Ramos (cell line): ENCODE measurements around the gene ASB10.

Experiments
- in situ Hi-C: fragments of 300-500 bp; cut with MboI; formaldehyde crosslinking; loops from one replicate; pipeline ENCODE4 v1.14.3; 2022; ENCODE audit warnings: low sequenced_read_pairs; ENCODE audit not compliant: unreplicated experiment

The ASB10 gene

DNA sequence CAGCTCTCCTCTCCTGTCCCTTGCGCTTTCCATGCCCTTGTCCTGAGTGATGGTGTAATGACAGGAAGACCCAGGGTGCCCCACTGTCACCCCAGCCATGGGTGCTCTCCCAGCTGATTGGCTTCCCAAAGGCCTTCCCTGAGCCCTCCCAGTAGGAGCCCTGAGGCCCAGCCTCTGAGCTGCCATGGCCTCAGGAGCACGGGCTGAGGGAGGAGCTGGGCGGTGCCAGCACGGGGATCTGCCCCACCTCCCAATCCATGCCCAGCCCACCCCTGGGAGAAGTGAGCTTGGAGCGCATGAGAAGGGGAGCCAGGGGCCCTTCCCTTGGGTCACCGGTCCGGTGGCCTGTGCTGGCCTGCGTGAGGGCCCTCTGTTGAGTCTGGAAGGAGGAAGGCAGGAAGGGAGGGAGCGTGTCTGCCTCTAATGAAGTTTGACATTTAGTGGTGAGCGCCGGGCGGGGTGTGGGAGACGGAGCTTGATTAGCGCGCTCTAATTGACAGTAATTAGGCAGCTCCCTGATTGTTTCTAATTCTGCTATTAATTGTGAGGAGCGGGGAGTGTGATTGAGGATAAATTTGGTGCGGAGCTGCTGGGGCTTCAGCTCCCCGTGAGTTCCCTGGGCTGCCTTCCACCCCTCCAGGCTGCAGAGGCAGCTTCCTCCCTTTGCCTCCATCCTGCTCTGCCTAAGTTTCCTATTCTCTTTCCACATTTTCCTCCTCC lies 47.8 kb downstream of the ASB10 start:
- in situ Hi-C loops: no loop called here

- in situ Hi-C loops: no loop called here
Observed at GRCh38 chr7:151138153-151138851, 48.7 kb downstream of the ASB10 start.

DNA sequence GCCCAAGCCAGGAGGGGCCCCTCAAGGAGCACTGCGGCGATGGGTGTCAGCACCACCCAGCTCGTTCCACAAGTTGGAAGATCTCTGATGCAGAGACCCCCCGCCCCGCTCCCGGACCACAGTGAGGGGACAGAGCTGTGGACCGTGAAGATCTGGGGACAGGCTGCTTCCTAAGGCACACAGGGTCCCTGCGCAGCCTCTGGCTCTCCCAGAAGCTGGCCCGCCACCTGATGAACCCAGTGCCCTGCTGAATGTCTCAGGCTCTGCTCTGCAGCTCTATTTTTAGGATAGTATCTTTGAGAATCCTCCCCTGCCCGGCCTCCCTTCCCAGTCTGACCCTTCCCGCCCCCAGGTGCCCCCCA lies 49.3 kb downstream of the ASB10 start:
- in situ Hi-C loops: no loop called here

GRCh38 chr7:151137076-151137675 lies 49.9 kb downstream of the ASB10 start:
- in situ Hi-C loops: no loop called here

- in situ Hi-C loops: no loop called here
Observed at GRCh38 chr7:151135866-151136843, 50.9 kb downstream of the ASB10 start.

- in situ Hi-C loops: no loop called here
Observed at GRCh38 chr7:151135525-151135845, 51.6 kb downstream of the ASB10 start.

GRCh38 chr7:151134743-151135524 lies 52.1 kb downstream of the ASB10 start:
- in situ Hi-C loops: no loop called here

- in situ Hi-C loops: no loop called here
Observed at GRCh38 chr7:151133986-151134742, 52.9 kb downstream of the ASB10 start.

DNA sequence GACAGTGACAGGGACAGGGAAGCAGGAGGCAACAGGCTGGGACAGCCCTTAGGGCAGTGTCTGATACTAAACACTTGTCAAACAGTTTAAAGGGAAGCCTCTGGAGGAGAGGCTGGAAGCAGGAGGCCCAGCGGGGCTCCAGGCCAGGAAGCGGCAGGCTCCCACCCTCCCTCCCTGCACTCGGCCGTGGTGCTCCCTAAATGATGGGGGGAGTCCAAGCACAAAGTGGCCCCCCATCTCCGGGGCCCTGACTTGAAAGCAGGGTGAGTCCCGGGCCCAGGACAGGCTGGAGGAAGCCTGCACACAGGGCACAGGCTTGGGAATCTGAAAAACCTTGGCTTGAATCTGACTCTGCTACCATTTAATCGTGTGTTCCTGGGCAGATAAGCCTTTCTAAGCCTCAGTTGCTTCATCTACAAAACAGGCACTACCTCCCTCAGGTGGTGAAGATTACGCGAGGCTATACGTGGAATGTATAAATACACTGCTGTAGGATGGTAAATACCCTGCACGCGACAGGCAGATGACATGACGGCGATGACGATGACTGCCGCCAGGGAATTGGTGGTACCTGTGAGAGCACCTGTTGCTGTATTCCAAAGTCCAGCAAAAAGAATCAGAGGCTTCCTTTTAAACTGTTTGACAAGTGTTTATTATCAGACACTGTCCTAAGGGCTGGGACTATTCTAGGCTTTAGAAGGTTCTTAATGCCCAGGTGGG lies 53.6 kb downstream of the ASB10 start:
- in situ Hi-C loops: no loop called here

DNA sequence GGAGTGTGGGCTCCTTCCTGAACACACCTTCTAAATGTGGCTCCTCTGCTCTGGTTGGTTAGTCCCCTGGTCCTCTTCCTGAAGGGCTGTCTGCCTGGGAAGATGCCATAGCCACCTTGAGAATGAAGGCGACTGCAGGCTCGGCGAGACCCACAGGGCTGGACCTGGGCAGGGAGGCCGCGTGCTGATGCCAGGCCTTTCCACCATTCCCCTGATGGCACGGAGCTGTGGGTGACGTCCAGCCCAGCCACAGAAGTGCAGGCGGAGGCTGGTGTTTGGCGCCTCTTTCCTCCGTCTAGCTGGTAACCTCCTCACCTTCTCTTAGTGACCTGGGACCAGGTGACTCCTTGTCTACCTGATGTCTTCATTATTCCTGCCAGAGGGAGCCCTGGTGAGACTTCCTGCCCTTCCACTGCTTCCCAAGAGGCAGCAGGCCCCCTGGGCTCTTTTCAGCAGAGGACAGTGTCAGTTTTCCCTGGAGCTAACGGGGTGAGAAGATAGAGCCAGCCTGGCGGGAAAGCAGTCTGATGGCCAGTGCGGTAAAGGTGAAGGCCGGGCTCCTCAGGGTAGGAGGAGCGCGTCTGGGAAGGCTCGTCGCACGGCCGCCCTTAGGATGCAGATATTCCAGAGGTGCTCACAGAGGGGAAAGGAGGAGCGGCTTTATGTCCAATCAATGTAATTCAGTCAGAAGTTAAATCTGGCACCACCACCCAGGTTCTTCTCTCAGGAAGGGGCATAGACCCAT lies 54.4 kb downstream of the ASB10 start:
- in situ Hi-C loops: no loop called here

GRCh38 chr7:151131592-151132293 lies 55.3 kb downstream of the ASB10 start:
- in situ Hi-C loops: no loop called here

DNA sequence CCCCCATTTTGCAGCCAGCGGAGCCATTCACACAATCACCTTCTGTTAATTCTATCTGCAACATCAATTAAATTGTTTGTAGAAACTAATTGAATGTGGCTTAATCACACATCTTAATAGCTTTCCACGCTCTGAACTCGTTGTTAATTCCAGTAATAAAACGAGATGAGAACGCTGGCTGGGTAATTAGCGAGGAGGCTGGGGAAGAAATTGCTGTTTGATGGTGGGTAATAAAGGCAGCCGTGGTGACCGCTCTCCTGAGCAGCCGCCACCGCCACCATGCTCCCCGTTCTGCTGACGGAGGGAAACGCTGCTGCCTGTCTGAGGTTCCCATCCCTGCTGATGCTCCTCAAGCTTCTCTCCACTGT lies 55.8 kb downstream of the ASB10 start:
- in situ Hi-C loops: no loop called here

- in situ Hi-C loops: no loop called here
Observed at GRCh38 chr7:151130741-151131157, 56.3 kb downstream of the ASB10 start.

DNA sequence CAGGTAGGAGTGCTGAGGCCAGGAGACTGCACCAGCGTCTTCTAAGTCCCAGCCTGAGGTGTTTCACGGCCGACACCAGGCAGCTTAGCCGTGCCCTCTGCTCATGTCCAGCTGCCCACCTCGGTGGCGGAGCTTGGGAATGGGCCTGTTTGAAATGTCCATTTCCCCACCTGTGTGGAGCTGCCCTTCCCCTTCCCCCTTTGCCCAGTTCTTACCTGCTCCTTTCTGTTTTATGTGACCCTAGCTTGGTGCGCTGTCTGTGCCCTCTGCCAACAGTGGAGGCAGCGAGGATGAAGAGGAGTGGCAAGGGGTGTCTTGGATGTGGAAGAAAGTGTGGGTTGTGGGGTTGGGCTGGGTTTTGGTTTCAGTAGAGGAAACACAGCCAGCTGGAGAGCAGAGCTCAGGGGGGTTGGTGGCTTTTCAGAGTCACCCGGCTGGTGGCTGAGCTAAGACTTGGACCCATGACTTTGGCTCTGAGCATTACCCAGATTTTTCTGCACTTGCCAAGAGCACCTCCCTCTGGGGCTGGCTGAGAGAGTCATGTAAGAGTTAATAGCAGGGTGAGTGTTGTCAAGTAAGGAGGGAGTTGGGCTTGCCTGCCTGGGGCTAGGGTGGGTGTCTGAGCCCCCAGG lies 57.0 kb downstream of the ASB10 start:
- in situ Hi-C loops: loop anchor here (10.0 kb wide), 1 partner anchor 175 kb away; no protein-coding TSS in a partner anchor

GRCh38 chr7:151129117-151129959 lies 57.7 kb downstream of the ASB10 start:
- in situ Hi-C loops: loop anchor here (10.0 kb wide), 1 partner anchor 175 kb away; no protein-coding TSS in a partner anchor

GRCh38 chr7:151128716-151129115 lies 58.3 kb downstream of the ASB10 start:
- in situ Hi-C loops: loop anchor here (10.0 kb wide), 1 partner anchor 176 kb away; no protein-coding TSS in a partner anchor
